H1 (cell line): ENCODE results near the gene CHMP4A. TPM values are rescaled to one million over a fixed set of nuclear protein-coding genes. Genes with fewer than 3 reads are reported as not detected.

Experiments
- ATF2 ChIP-seq: IDR thresholded peaks from 2 replicates; pipeline ENCODE4 v1.6.1; 2012; ENCODE audit warnings: low read length, inconsistent platforms
- CEBPB ChIP-seq: IDR thresholded peaks from 2 replicates; pipeline ENCODE4 v1.6.1; 2012; ENCODE audit warnings: low read depth, low read length
- EP300 ChIP-seq, 2 experiments: IDR thresholded peaks; 1 replicate in 1 of 2; 2 replicates in 1 of 2; pipeline ENCODE4 v1.6.1; 2011 to 2012; ENCODE audit warnings: low read depth in 2 of 2, low read length in 2 of 2, mild to moderate bottlenecking in 2 of 2, borderline replicate concordance in 1 of 2, inconsistent platforms in 1 of 2, moderate library complexity in 1 of 2
- TBP ChIP-seq: IDR thresholded peaks from 2 replicates; pipeline ENCODE4 v1.6.1; 2011; ENCODE audit warnings: low read depth, low read length, improper control_type of control experiment
- polyA plus RNA-seq, 7 experiments: library from polyadenylated mRNA; depleted of rRNA in 3 of 7; stranded (reverse) in 5 of 7; unstranded in 2 of 7; fragments of >200 nt in 5 of 7; fragments of 200-250 nt in 2 of 7; gene quantifications; 1 replicate in 5 of 7; 2 replicates in 1 of 7; 4 replicates in 1 of 7; pipeline versions ENCODE4 v1.2.1 to v1.2.3, GENCODE V29; 2011 to 2013; ENCODE audit warnings: missing spikeins in 2 of 7, mixed read lengths in 2 of 7
- total RNA-seq: library from RNA; stranded (reverse); fragmentation: NEBNext Ultra II Directional; extraction: Animal tissue kit (Norgen Biotek cat#: 25700); gene quantifications from 2 replicates; pipeline ENCODE4 v1.2.1, GENCODE V29; 2021

Gene CHMP4A
- total and polyA plus RNA-seq, 2 of the 8 experiments (the other 6 are each of a cell fraction or from before 2014, with no cell fraction given), result 32.9 to 37.6 TPM

GRCh38 chr14:24194186-24194872 lies 19.0 kb downstream of the CHMP4A start (continued):
- TF ChIP-seq ATF2, result no peak
- no peak for TF ChIP-seq CEBPB
- TF ChIP-seq EP300 (IDR thresholded peaks at IDR 0.05; ENCODE audit: borderline replicate concordance in 1 of 2, low read depth in 2 of 2, low read length in 2 of 2), result no peak
- no peak for TF ChIP-seq TBP
